OCI-LY3 (cell line): Measurements from ENCODE around the gene TBRG4.

Experiments
- H2AFZ ChIP-seq: fragments of 200-600, 300-600 bp; shearing (Covaris generic); 2 replicates; pipeline ENCODE4 v1.6.0; 2014; ENCODE audit warnings: antibody characterized with exemption, low read depth, low read length
- H3K27ac ChIP-seq: fragments of 200-600, 300-600 bp; sonication (generic); 2 replicates; pipeline ENCODE4 v1.5.1; 2014; ENCODE audit warnings: mild to moderate bottlenecking, low read length, moderate library complexity, mixed read lengths
- H3K27me3 ChIP-seq: fragments of 200-600, 300-600 bp; sonication (generic); 2 replicates; pipeline ENCODE4 v1.6.1; 2014; ENCODE audit warnings: low read depth, low read length, mixed read lengths
- H3K36me3 ChIP-seq: fragments of 200-600, 300-600 bp; sonication (generic); replicated peaks from 2 replicates; pipeline ENCODE3; 2014; ENCODE audit warnings: low read depth, low read length, mixed read lengths
- H3K4me1 ChIP-seq: fragments of 300-600, 200-600 bp; sonication (generic); 2 replicates; pipeline ENCODE4 v1.6.1; 2014; ENCODE audit warnings: low read length, mixed read lengths
- H3K4me2 ChIP-seq: fragments of 200-600, 300-600 bp; sonication (generic); 2 replicates; pipeline ENCODE4 v1.6.1; 2014; ENCODE audit warnings: low read length, mixed read lengths
- H3K4me3 ChIP-seq: fragments of 300-600, 200-600 bp; sonication (generic); 2 replicates; pipeline ENCODE4 v1.5.1; 2014; ENCODE audit warnings: antibody characterized with exemption, mild to moderate bottlenecking, low read length, moderate library complexity
- H3K79me2 ChIP-seq: fragments of 300-600, 200-600 bp; shearing (Covaris generic); 2 replicates; pipeline ENCODE4 v1.6.1; 2014; ENCODE audit warnings: mild to moderate bottlenecking, low read length, mixed read lengths
- H3K9ac ChIP-seq: fragments of 300-600, 200-600 bp; shearing (Covaris generic); 2 replicates; pipeline ENCODE4 v1.6.0; 2014; ENCODE audit warnings: mild to moderate bottlenecking, low read length, moderate library complexity
- H3K9me3 ChIP-seq: fragments of 200-600, 300-600 bp; shearing (Covaris generic); 2 replicates; pipeline ENCODE4 v1.6.1; 2014; ENCODE audit warnings: low read length, mixed read lengths; ENCODE audit not compliant: insufficient read depth
- H4K20me1 ChIP-seq: fragments of 200-600, 300-600 bp; sonication (generic); 2 replicates; pipeline ENCODE4 v1.6.1; 2016; ENCODE audit warnings: low read length, mixed read lengths; ENCODE audit not compliant: insufficient read depth
- CTCF ChIP-seq: fragments of 200-600, 300-600 bp; sonication (generic); IDR thresholded peaks from 2 replicates; pipeline ENCODE4 v1.5.1; 2014; ENCODE audit warnings: antibody characterized with exemption, low read length, low read depth
- EZH2phosphoT487 ChIP-seq: fragments of 200-600 bp; shearing (Covaris generic); IDR thresholded peaks from 2 replicates; pipeline ENCODE4 v1.6.1; 2018; ENCODE audit warnings: antibody characterized with exemption, mixed run types, low read depth

TBRG4 gene

DNA sequence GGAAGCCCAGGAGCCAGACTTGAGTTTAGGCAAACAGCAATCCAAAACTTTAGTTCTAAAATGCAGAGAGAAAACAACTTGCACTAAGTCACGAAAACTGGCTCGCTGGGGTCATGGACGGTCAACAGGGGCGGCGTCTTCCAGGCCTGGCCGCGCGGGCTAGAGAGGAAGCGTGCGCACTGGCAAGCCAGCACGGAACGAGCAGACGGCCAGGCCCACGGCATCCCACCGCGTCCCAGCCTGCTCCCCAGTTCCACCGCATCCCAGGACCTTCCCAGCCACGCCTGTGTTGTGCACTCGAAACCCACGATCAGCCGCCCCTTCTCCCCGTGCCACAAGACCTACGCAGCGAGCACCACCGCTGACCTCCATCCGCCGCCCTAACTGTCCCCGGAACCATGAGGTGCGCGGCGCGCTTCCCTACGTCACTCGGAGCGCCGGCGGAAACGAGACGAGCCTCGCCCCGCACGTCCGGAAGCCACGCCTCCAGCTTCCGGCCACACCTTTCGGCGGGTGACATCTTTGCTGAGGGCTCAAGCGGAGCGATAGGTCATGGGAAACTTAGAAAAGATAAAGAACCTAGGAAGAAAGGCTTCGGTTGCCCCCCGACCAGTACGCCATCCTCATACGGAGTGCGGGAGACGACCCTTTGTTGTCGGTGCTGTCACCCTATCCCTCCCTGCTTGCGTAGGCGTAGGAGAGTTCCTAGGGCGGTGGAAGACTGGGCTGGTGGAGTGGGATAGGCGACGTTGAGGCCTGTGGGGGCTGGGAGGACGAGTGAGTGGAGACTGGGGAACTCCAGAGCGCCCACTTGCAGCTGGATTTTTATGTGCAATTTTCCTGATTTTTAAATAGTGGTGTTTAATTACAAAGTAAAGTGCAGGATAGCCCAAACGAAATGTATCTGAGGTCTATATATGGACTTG lies at the start of gene TBRG4:
TSS of gene TBRG4 (minus strand) at position 400 of the 926 bp plus-strand sequence. CDS start 2,460 bp downstream, outside the sequence.
- TF ChIP-seq CTCF (peak; percentile 41), EZH2phosphoT487 (no peak)
- peaks cover 56% of the 10 kb centered on the region for H3K79me2 ChIP-seq
- H3K4me2 ChIP-seq: peak within 1 kb of the TSS; percentile 89
- H3K4me1 ChIP-seq: peaks cover 25% of the 10 kb centered on the region
- no peaks in the 10 kb centered on the region for H3K27me3 ChIP-seq
- H3K9ac ChIP-seq: peak within 1 kb of the TSS; percentile 85
- H3K9me3 ChIP-seq: no peaks in the 10 kb centered on the region
- peak within 1 kb of the TSS; percentile 54; the same call in 1 of the 2 replicates for H2AFZ ChIP-seq
- H4K20me1 ChIP-seq: peaks cover 12% of the 10 kb centered on the region; the same call in 1 of the 2 replicates
- peaks cover 33% of the 10 kb centered on the region for H3K36me3 ChIP-seq
- peak within 1 kb of the TSS; percentile 84 for H3K27ac ChIP-seq
- H3K4me3 ChIP-seq: peak within 1 kb of the TSS; percentile 89

DNA sequence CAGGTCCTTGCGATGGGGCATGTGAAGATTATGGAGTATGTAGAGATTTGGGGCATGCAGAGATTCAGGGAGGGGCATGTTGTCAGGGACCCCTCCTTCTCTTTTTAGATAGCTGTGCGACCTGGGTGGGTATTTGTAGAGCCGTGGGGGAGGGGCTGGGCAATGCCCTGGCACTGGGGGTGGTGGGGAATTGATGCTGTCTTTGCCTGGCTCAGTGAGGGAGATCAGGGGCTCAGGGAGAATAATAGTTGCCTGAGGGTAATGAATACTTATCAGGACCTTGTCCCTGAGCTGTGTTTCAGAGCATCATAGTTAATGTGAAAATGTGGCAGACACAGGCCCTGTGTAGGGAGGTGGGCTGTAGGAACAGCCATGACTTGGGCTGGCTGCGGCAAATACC lies 49.6 kb upstream of the TBRG4 start:
- Histone ChIP-seq H3K27ac (no peak overlapping the region), H2AFZ (no peak overlapping the region), H4K20me1 (no peaks in the 10 kb centered on the region), H3K9me3 (0 out of 2 replicates have a peak, but pooled peaks cover 5% of the 10 kb centered on the region), H3K79me2 (no peaks in the 10 kb centered on the region), H3K27me3 (no peaks in the 10 kb centered on the region; the same call in 1 of the 2 replicates), H3K4me1 (peaks cover 4% of the 10 kb centered on the region; the same call in 1 of the 2 replicates), H3K36me3 (no peaks in the 10 kb centered on the region), H3K4me3 (no peak overlapping the region), H3K9ac (no peak overlapping the region), H3K4me2 (no peak overlapping the region)
- no peak for TF ChIP-seq EZH2phosphoT487
- TF ChIP-seq CTCF: no peak

GRCh38 chr7:45160417-45160881 lies 49.0 kb upstream of the TBRG4 start:
- Histone ChIP-seq H4K20me1 (no peaks in the 10 kb centered on the region), H3K9ac (no peak overlapping the region), H3K4me2 (0 out of 2 replicates have a peak overlapping the region, but pooled peaks have one; percentile 26), H3K9me3 (0 out of 2 replicates have a peak, but pooled peaks cover 5% of the 10 kb centered on the region), H2AFZ (peak overlapping the region; percentile 46; the same call in 1 of the 2 replicates), H3K36me3 (no peaks in the 10 kb centered on the region), H3K4me3 (no peak overlapping the region), H3K79me2 (no peaks in the 10 kb centered on the region), H3K27me3 (no peaks in the 10 kb centered on the region; the same call in 1 of the 2 replicates), H3K27ac (no peak overlapping the region), H3K4me1 (peaks cover 4% of the 10 kb centered on the region; the same call in 1 of the 2 replicates)
- no peak for TF ChIP-seq CTCF
- no peak for TF ChIP-seq EZH2phosphoT487

DNA sequence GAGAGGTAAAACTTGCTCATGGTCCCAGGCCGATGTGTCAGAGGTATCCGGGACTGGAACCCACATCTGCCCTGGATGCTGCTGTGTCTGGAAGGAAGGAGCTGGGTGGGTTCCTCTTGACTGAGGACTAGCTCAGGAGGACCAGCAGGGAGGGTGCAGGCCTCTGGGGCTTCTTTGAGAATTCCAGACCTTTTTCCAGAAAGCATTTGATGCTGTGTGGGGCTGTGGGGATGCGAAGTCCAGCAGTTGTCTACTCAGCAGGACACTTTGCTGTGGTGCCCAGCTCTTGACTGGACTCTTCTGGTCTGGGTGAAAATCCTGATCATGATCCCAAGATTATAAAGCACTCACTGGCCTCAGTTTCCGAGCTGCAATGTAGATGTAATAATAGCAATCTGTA lies 47.8 kb upstream of the TBRG4 start:
- Histone ChIP-seq H3K9ac (no peak overlapping the region), H3K36me3 (no peaks in the 10 kb centered on the region), H4K20me1 (no peaks in the 10 kb centered on the region), H3K79me2 (no peaks in the 10 kb centered on the region), H3K9me3 (0 out of 2 replicates have a peak, but pooled peaks cover under 1% of the 10 kb centered on the region), H2AFZ (no peak overlapping the region), H3K4me2 (no peak overlapping the region), H3K4me3 (no peak overlapping the region), H3K27me3 (no peaks in the 10 kb centered on the region), H3K4me1 (peaks cover 9% of the 10 kb centered on the region; the same call in 1 of the 2 replicates), H3K27ac (no peak overlapping the region)
- TF ChIP-seq CTCF: no peak
- no peak for TF ChIP-seq EZH2phosphoT487
